Measurements from ENCODE around the gene CYS1.
"Not testable (repeated sequence)": the region's sequence is repeated elsewhere in the genome, so short reads cannot be mapped to it uniquely, and the experiment has no call there.

CYS1 gene

DNA sequence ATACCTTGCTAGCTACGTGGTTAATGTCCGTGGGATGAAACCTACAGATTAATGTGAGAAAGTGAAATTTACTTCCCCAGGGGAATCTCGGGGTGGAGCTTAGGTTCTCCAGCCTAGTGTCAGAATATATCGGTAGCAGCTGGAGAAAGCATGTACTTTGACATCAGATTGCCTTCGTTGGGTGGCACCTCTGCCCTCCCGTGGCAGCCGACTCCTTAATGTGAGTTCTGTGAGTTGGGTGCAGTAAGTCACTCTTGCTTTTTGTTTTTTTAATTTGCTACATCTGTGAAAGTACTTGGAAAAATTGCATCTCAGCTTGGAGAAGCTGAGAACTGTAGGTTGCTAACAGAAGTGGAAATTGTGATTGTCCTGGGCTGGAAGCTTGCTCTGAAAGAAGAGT is 33.3 kb downstream of the CYS1 start:
- DNase-seq = no peak

- no peak for DNase-seq
Observed at GRCh38 chr2:10045561-10046355, 34.5 kb downstream of the CYS1 start.

DNA sequence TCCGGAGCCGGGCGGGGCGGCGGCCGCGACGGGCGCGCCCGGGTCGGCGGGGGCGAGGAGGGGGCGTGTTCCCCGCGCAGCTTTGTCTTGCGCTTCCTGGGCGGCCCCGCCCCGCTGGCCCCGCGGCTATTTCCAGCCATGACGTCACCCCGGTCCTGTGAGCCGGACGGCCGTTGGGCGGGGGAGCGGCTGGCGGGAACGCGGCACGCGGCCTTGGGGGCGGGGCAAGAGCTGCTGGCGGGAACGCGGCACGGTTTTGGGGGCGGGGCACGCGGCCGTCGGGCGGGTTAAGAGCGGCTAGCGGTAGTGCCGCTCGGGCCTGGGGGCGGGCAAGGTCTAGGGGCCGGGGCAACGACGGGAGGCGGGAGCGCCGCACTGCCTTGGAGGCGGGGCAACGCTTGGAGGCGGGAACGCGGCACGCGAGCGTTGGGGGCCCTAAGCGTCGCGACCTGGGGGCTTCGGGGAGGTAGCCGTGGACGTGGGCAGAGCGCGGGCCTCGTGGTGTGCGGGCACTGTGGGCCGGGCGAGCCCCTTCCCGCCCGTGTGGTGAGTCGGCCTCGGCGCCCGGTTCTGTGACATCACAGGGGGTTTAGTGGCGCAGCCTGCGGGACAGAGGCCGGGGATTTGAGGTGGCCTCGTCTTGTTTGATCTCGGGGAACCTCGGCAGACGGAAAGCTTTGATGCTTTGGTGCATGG is 36.2 kb downstream of the CYS1 start:
- peak; percentile 98 to 100 (median 98) for DNase-seq

DNA sequence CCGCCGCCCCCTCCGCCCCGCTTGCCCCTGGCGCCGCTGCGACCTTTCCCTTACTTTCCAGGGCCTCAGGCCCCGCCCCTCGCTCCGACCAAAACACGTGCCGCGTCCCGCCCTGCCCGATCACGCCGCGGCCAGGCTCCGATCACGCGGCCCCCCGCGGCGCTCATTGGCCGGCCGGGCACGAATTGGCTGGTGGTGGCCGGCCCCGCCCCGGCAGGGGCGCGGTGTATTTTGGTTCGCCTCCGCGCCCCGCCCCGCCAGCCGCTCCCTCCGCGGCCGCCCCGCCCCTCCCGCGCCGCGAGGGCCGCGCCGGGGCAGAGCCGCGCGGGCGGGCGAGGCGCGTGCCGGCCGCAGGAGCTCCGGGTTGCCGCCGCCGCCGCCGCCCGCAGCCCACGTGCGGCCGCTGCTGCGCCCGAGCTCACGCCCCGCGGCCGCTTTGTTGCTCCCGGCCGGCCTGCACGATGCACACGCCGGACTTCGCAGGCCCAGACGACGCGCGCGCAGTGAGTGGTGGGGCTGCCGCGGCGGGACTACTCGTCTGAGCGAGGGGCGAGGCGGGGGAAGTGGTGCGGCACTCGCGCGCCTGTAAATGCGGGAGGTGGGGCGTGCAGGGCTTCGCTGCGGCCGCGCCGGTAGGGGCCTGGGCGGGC is 36.8 kb downstream of the CYS1 start, which contains the start of gene KLF11:
Gene KLF11 (plus strand): TSS at position 295 of the 650 bp plus-strand sequence. CDS start 167 bp downstream, at position 462.
- peak; percentile 96 to 98 (median 98) for DNase-seq

DNA sequence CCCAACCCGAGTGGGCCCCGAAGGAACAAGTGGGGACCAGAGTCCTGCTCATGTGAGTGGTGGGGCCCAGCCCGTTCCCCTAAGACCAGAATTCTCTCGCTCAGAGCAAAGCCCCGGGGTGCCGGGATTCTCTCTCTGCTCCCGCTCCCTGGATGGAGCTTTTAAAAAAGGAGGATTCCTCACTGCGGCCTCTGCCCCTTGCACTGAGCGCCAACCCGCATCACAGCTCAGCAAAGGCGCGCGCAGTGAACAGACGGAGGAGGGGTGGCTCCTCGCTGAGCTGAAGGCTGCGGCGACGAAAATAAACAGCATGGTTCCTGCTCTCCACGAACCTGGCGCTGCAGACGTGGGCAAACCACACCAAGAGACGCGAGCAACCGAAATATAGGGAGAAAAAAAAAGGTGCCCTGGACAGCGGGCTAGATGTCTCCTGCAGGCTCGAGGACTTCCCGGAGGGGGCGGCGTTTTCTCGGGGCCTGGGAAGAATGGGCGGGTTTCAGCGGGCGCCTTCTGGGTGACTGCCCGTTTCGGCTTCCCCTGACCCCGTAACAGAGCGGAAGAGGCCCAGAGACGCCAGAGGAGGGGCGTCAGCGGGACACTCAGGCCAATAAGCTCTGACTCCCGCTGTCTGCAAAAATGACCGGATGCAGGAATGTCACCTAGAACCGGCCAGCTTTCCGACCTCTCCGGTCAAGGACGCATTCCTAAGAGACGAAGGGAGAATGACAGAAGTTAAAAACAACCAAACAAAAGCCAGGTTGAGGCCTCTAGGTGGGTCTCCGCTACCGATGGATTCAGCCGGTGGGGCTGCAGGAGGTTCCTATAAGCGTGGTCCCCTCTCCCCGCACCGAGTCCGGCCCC is 37.7 kb downstream of the CYS1 start:
- DNase-seq = peak; percentile 87 to 93 (median 91)

GRCh38 chr2:10041711-10042110 is 38.5 kb downstream of the CYS1 start:
- no peak for DNase-seq

DNA sequence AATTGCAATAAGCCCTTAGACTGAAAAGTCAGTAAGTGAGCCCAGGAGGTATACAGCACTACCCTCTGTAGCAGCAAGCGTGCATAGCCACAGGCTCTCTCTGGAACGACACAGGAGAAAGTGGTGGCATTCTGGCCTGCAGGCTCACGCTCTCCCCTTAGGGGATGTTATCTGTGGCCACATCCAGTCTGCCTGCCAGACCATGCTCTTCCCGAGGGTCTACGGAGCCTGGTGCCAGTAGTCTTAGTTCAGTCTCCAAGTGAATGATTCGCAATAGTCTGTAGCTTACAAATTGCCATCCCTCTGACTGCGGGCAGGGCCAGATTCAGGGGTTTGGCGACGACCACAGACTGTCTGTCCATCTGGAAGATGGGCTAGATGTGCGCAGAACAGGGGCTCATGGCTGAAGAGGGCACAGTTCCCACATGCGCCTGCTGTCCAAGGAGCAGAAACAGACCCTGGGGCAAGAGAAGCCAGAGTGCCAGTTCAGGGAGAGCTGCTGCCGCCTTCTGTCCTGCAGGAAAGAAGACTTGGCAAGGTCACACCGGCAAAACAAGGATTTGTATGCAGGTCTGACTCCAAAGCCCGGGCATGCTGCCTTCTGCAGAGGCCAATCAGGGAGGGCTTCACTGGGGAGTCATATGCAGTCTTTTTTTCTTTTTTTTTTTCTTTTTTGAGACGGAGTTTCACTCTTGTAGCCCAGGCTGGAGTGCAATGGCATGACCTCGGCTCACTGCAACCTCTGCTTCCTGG is 40.4 kb downstream of the CYS1 start:
- DNase-seq = no peak

DNA sequence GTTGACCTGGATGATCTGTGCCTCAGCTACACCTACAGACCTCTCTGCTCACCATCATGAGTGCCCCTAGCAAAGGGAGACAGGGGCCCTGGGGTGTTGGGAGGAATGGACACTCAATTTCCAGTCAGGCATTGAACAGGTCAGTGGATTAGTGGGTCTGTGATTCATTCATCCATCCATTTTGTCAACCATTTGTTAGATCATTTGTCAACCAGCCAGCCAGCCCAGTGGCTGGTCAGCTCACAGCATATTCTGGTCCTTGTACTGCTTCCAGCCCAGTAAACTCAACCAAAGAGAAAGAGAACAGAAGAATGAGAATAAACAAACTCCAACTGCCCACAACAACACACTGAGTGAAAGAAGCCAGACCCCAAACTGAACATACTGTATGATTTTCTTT is 41.5 kb downstream of the CYS1 start:
- DNase-seq = no peak

DNA sequence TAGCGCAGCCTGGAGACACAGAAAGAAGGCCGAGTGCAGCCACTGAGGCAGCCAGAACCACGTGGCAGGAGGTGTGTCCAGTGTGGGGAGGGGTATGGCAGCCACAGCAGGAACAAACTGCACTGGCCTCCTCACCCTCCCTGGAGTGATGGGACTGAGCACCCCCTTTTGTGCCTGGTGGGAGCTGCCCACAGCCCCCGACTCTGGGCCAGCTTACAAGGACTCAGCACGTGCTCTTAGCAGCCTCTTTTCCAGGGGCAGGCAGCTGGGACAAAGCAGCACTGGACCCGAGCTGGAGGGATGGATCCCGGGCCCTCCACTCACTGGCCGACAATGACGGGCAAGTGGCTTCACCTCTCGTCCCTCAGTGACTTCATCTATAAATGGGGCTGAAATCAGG is 42.1 kb downstream of the CYS1 start:
- no peak for DNase-seq

GRCh38 chr2:10036095-10036884 is 43.9 kb downstream of the CYS1 start:
- DNase-seq = peak; percentile 90 to 95 (median 92)

GRCh38 chr2:10035633-10036032 is 44.6 kb downstream of the CYS1 start:
- no peak for DNase-seq

GRCh38 chr2:10035053-10035422 is 45.2 kb downstream of the CYS1 start:
- DNase-seq = peak; percentile 59 to 76 (median 70)

DNA sequence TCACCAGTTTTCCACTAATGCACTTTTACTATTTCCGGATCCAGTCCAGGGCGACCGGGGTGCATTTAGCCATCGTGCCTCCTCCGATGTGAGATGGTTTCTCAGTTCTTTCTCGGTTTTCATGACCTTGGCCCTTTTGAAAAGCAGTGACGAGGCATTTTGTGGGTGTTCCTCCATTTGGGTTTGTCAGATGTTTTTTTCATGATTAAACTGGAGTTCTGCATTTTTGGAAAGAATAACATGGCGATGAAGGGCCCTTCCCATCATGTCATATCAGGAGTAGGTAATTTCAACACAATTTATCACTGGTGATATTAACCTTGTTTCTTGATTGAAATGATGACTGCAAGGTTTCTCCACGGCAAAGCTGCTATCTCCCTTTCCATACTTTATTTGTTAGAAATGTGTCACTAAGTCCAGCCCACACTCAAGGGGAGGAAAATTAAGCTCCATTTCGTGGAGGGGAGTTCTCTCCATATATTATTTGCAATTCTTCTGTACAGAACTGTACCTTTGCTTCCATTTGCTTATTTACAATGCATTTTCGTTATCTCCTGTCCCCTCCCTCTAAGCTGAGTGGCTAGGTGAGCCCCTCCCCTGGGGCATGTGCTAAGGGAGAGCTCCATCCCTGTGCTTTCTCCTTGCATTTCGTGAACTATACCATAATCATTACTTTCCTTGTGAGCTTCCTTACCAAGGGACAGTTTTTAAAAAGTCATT is 45.7 kb downstream of the CYS1 start:
- DNase-seq = peak; percentile 70 to 87 (median 80)

DNA sequence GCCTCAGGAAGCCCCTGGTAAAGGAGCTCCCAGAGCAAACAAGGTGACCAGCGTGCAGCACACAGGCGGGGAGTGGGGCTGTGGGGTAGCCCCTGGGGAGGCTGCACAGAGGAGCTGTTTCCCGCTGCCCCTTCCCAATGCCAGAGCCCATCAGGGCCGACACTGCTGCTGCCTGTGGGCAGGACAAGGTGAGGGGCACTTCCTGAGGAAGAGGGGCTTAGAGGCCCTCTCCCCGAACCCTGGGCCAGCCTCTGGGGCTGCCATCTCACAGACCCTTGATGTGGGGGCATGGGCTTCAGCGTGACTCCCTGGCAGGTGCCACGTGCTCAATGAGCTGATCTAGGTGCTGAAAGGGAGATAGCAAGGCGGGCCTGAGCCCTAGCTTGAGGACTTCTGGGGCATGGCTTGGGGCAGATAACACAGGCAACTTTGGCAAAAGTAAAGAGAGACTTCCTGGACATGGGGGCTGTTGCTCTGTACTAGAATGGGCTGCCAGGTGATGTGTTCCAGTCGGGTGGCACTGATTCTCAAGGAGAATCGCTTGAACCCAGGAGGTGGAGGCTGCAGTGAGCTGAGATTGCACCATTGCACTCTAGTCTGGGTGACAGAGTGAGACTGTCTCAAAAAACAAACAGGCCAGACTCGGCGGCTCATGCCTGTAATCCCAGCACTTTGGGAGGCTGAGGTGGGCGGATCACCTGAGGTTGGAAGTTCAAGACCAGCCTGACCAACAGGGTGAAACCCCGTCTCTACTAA is 46.8 kb downstream of the CYS1 start:
- DNase-seq = no peak

GRCh38 chr2:10032746-10033105 is 47.5 kb downstream of the CYS1 start:
- no peak for DNase-seq

GRCh38 chr2:10031886-10032745 is 48.1 kb downstream of the CYS1 start:
- DNase-seq = no peak

GRCh38 chr2:10030798-10031197 is 49.4 kb downstream of the CYS1 start:
- not testable (repeated sequence) for DNase-seq

GRCh38 chr2:10030311-10030736 is 49.9 kb downstream of the CYS1 start:
- no peak for DNase-seq

GRCh38 chr2:10029875-10030223 is 50.4 kb downstream of the CYS1 start:
- DNase-seq = no peak

Data from suppressor macrophage (primary cell).